Testis (tissue), 3 donors: ENCODE data around the gene HLA-DPA1. TPM values are rescaled to one million over a fixed set of nuclear protein-coding genes. Genes with fewer than 3 reads are reported as not detected.

Experiments used
- DNase-seq: peaks from one replicate; pipeline ENCODE4 v3.0.0-alpha.2; 2019
- H3K27ac ChIP-seq, 2 donors: fragments of 200-600 bp; sonication (generic); one replicate each; pipeline ENCODE4 v1.5.1; 2019
- H3K27me3 ChIP-seq: fragments of 200-600 bp; sonication (generic); one replicate; pipeline ENCODE4 v1.5.1; 2019
- H3K36me3 ChIP-seq: fragments of 200-600 bp; sonication (generic); one replicate; pipeline ENCODE4 v1.5.1; 2017; ENCODE audit warnings: low read depth; ENCODE audit errors: missing control alignments
- H3K4me1 ChIP-seq: fragments of 200-600 bp; sonication (generic); one replicate; pipeline ENCODE4 v1.5.1; 2019
- H3K4me3 ChIP-seq, 2 donors: fragments of 200-600 bp; sonication (generic); one replicate each; pipeline ENCODE4 v1.5.1; 2017 to 2019
- H3K9me3 ChIP-seq: fragments of 200-600 bp; sonication (generic); one replicate; pipeline ENCODE4 v1.5.1; 2017
- CTCF ChIP-seq, 3 experiments: fragments of 450-650 bp in 2 of 3; fragments of 200-600 bp in 1 of 3; sonication (generic) in 1 of 3; IDR thresholded peaks; one replicate each; pipeline ENCODE4 v1.5.1; 2016 to 2019; ENCODE audit warnings: antibody characterized with exemption in 3 of 3, mild to moderate bottlenecking in 2 of 3, moderate library complexity in 1 of 3
- POLR2A ChIP-seq: fragments of 450-650 bp; IDR thresholded peaks from one replicate; pipeline ENCODE4 v1.6.1; 2017; ENCODE audit warnings: antibody characterized with exemption, mild to moderate bottlenecking, moderate library complexity
- WGBS, 2 donors: methylation state at CpG; one replicate each; pipeline ENCODE4 v1.1.5; 2018; 5-methylcytosine and 5-hydroxymethylcytosine counted together
- intact Hi-C: fragments of 100-400 bp; cut with DNase I; formaldehyde crosslinking; loops from one replicate; pipeline ENCODE4 v1.15.1; 2023; ENCODE audit warnings: low total_unique reads
- polyA plus RNA-seq: library from polyadenylated mRNA; stranded (reverse); fragments of 350-450 nt; fragmentation: Illumina TruSeq; extraction: RNeasy Lipid Tissue Mini Kit (QIAGEN cat#74804); gene quantifications from one replicate; pipeline ENCODE4 v1.2.3, GENCODE V29; 2014; ENCODE audit warnings: low read depth, low replicate concordance; ENCODE audit not compliant: insufficient read depth
- total RNA-seq, 2 donors: library from RNA; depleted of rRNA; stranded (reverse); fragments of >200 nt; gene quantifications; one replicate each; pipeline ENCODE4 v1.2.3, GENCODE V29; 2016

The HLA-DPA1 gene
- total and polyA plus RNA-seq, 3 donors from 2014 or later: 26.5 to 143 (median 48.9) TPM

- DNase-seq: peak; percentile 43
- 47 to 53% methylated on average over 1 of the region's 1 CpG for WGBS, 2 donors
- Histone ChIP-seq H3K27ac (no peak overlapping the region), H3K9me3 (no peaks in the 10 kb centered on the region), H3K4me1 (peaks cover 7% of the 10 kb centered on the region), H3K27me3 (peaks cover 3% of the 10 kb centered on the region), H3K36me3 (no peaks in the 10 kb centered on the region), H3K4me3 (no peak overlapping the region)
- intact Hi-C loops: no loop called here
- no peak for TF ChIP-seq CTCF (IDR thresholded peaks at IDR 0.05)
- TF ChIP-seq POLR2A: no peak
These were observed 38.7 kb upstream of the HLA-DPA1 start for GRCh38 chr6:33112148-33112547.

- intact Hi-C loops: no loop called here
- H3K27me3 ChIP-seq: no peaks in the 10 kb centered on the region
- H3K27ac ChIP-seq: no peak overlapping the region
- H3K4me1 ChIP-seq: peaks cover 7% of the 10 kb centered on the region
- H3K4me3 ChIP-seq: no peak overlapping the region
- WGBS, 2 donors: 84% methylated on average over 2 of the region's 2 CpGs
- no peaks in the 10 kb centered on the region for H3K9me3 ChIP-seq
- no peak for TF ChIP-seq CTCF (IDR thresholded peaks at IDR 0.05)
- no peak for TF ChIP-seq POLR2A
- DNase-seq: no peak
- no peaks in the 10 kb centered on the region for H3K36me3 ChIP-seq
These were observed 34.9 kb upstream of the HLA-DPA1 start for GRCh38 chr6:33108307-33108706.

GRCh38 chr6:33107641-33108040, 34.2 kb upstream of the HLA-DPA1 start:
- Histone ChIP-seq H3K4me3 (no peak overlapping the region), H3K4me1 (peaks cover 7% of the 10 kb centered on the region), H3K27ac (no peak overlapping the region), H3K36me3 (no peaks in the 10 kb centered on the region), H3K27me3 (no peaks in the 10 kb centered on the region), H3K9me3 (no peaks in the 10 kb centered on the region)
- no peak for DNase-seq
- TF ChIP-seq CTCF (IDR thresholded peaks at IDR 0.05) (no peak), POLR2A (no peak)
- WGBS, 2 donors: 71 to 97% methylated on average over 2 of the region's 2 CpGs
- intact Hi-C loops: no loop called here

- TF ChIP-seq CTCF (IDR thresholded peaks at IDR 0.05): no peak
- DNase-seq: no peak
- H3K36me3 ChIP-seq: no peaks in the 10 kb centered on the region
- no peak overlapping the region for H3K27ac ChIP-seq
- H3K27me3 ChIP-seq: no peaks in the 10 kb centered on the region
- intact Hi-C loops: no loop called here
- WGBS, 2 donors: 74 to 84% methylated on average over 8 to 9 of the region's 9 CpGs
- no peaks in the 10 kb centered on the region for H3K4me1 ChIP-seq
- no peaks in the 10 kb centered on the region for H3K9me3 ChIP-seq
- no peak overlapping the region for H3K4me3 ChIP-seq
These were observed 32.7 kb upstream of the HLA-DPA1 start for GRCh38 chr6:33105916-33106871.

- no peaks in the 10 kb centered on the region for H3K4me1 ChIP-seq
- no peak overlapping the region for H3K4me3 ChIP-seq
- no peak for DNase-seq
- TF ChIP-seq POLR2A (no peak), CTCF (IDR thresholded peaks at IDR 0.05) (no peak)
- no peak overlapping the region for H3K27ac ChIP-seq
- H3K36me3 ChIP-seq: no peaks in the 10 kb centered on the region
- H3K27me3 ChIP-seq: no peaks in the 10 kb centered on the region
- intact Hi-C loops: no loop called here
- no peaks in the 10 kb centered on the region for H3K9me3 ChIP-seq
- WGBS, 2 donors: 78 to 95% methylated on average over 3 of the region's 3 CpGs
These were observed 31.9 kb upstream of the HLA-DPA1 start for GRCh38 chr6:33105386-33105785.
